HepG2 (cell line): ENCODE data around the gene INPP4B. TPM values are rescaled to one million over a fixed set of nuclear protein-coding genes. Genes with fewer than 3 reads are reported as not detected.

Source experiments
- ATAC-seq: fragments of 200-7000 bp; cut with Tn5 transposase; 3 replicates; pipeline ENCODE4 v1.9.1; 2020; ENCODE audit warnings: mild to moderate bottlenecking, moderate library complexity
- BruUV-seq: library from RNA; stranded (reverse); fragments of 400-500 nt; replicated peaks from 2 replicates; lab custom pipeline; 2021; lab: Mats Ljungman, UMichigan
- CTCF ChIA-PET: fragments of 300-600 bp; formaldehyde crosslinking; extraction: SDS; loops from one replicate; lab custom pipeline; 2021; ENCODE audit warnings: low total read pairs, inconsistent platforms, low intra/inter-chr PET ratio; lab: Yijun Ruan, JAX
- POLR2A ChIA-PET: fragments of 350-600 bp; sonication (Branson Sonifier 250); formaldehyde crosslinking; loops from one replicate; lab custom pipeline; 2020; ENCODE audit warnings: antibody characterized with exemption, inconsistent platforms; lab: Yijun Ruan, JAX
- DNase-seq: peaks from one replicate; pipeline ENCODE4 v3.0.0-alpha.2; 2015; ENCODE audit warnings: low spot score
- FAIRE-seq: peaks from 3 replicates; lab custom pipeline; 2011; peaks lifted over from hg19 to GRCh38; lab: Jason Lieb, UNC
- H2AFZ ChIP-seq: one replicate; pipeline ENCODE4 v1.6.1; 2011; ENCODE audit warnings: low read length, inconsistent platforms
- H3K27ac ChIP-seq: fragments of 300-600 bp; 3 replicates; pipeline ENCODE4 v1.8.0; 2011; ENCODE audit warnings: mixed run types, mild to moderate bottlenecking, mixed read lengths, low read length, inconsistent platforms; ENCODE audit not compliant: insufficient read depth; ENCODE audit errors: extremely low read length
- H3K27me3 ChIP-seq, 2 experiments: fragments of 200-600 bp in 1 of 2; 2 replicates in 1 of 2; 3 replicates in 1 of 2; pipeline versions ENCODE4 v1.6.0 to v1.8.0; 2011; ENCODE audit warnings: low read length in 2 of 2, mild to moderate bottlenecking in 2 of 2, moderate library complexity in 2 of 2, inconsistent platforms in 1 of 2; ENCODE audit not compliant: insufficient read depth in 2 of 2, control insufficient read depth in 1 of 2
- H3K36me3 ChIP-seq, 2 experiments: fragments of 200-600 bp in 1 of 2; replicated peaks in 1 of 2; 2 replicates in 1 of 2; 3 replicates in 1 of 2; pipeline versions ENCODE4 v1.5.1 to v1.8.0; 2011; ENCODE audit warnings: low read length in 2 of 2, inconsistent platforms in 1 of 2; ENCODE audit not compliant: insufficient read depth in 2 of 2, control insufficient read depth in 1 of 2
- H3K4me1 ChIP-seq: 2 replicates; pipeline ENCODE4 v1.5.1; 2012; ENCODE audit warnings: low read length, inconsistent platforms; ENCODE audit not compliant: insufficient read depth
- H3K4me2 ChIP-seq: 2 replicates; pipeline ENCODE4 v1.6.0; 2011; ENCODE audit warnings: low read depth, low read length, inconsistent platforms
- H3K4me3 ChIP-seq, 3 experiments: fragments of 200-600 bp in 1 of 3; sonication (generic), shearing (Covaris generic) in 1 of 3; replicated peaks in 1 of 3; 2 replicates each; pipeline ENCODE4 v1.5.1; 2011 to 2016; ENCODE audit warnings: low read length in 3 of 3, inconsistent platforms in 2 of 3, low read depth in 2 of 3, mild to moderate bottlenecking in 2 of 3, control low read depth in 1 of 3, mixed read lengths in 1 of 3; ENCODE audit not compliant: insufficient read depth in 1 of 3
- H3K79me2 ChIP-seq: one replicate; pipeline ENCODE4 v1.6.1; 2011; ENCODE audit warnings: low read length, inconsistent platforms; ENCODE audit not compliant: insufficient read depth
- H3K9ac ChIP-seq: 2 replicates; pipeline ENCODE4 v1.6.0; 2011; ENCODE audit warnings: mild to moderate bottlenecking, low read depth, low read length, inconsistent platforms; ENCODE audit not compliant: insufficient read depth
- H3K9me3 ChIP-seq: 2 replicates; pipeline ENCODE4 v1.5.1; 2012; ENCODE audit warnings: mild to moderate bottlenecking, low read length
- H4K20me1 ChIP-seq: 2 replicates; pipeline ENCODE4 v1.6.0; 2011; ENCODE audit warnings: inconsistent platforms, mild to moderate bottlenecking, low read length, moderate library complexity; ENCODE audit not compliant: insufficient read depth
- ASH2L ChIP-seq: fragments of 300-600, 200-600 bp; sonication (generic); IDR thresholded peaks from 2 replicates; pipeline ENCODE4 v1.7.0; 2017; ENCODE audit warnings: low read depth, mild to moderate bottlenecking, moderate library complexity, mixed read lengths, low read length; ENCODE audit not compliant: insufficient read length
- EED ChIP-seq: sonication (generic); formaldehyde crosslinking; IDR thresholded peaks from 2 replicates; pipeline ENCODE4 v1.5.0; 2020; ENCODE audit warnings: mild to moderate bottlenecking, missing genetic modification reagents
- KMT2B ChIP-seq: IDR thresholded peaks from 2 replicates; pipeline ENCODE4 v1.6.1; 2016; ENCODE audit warnings: missing genetic modification reagents, missing compliant biosample characterization
- NRL ChIP-seq: sonication (generic); formaldehyde crosslinking; IDR thresholded peaks from 2 replicates; pipeline ENCODE4 v1.5.0; 2020; ENCODE audit warnings: missing genetic modification reagents, mild to moderate bottlenecking, moderate library complexity, borderline replicate concordance
- POLR2AphosphoS5 ChIP-seq: IDR thresholded peaks from 2 replicates; pipeline ENCODE4 v1.6.1; 2012; ENCODE audit warnings: low read depth, low read length
- RORA ChIP-seq: sonication (generic); formaldehyde crosslinking; IDR thresholded peaks from 2 replicates; pipeline ENCODE4 v1.5.0; 2020; ENCODE audit warnings: mild to moderate bottlenecking, missing genetic modification reagents, moderate library complexity
- ZNF143 ChIP-seq: sonication (generic); formaldehyde crosslinking; IDR thresholded peaks from 2 replicates; pipeline ENCODE4 v1.4.0; 2020; ENCODE audit warnings: missing genetic modification reagents
- ZNF557 ChIP-seq: sonication (generic); formaldehyde crosslinking; IDR thresholded peaks from 2 replicates; pipeline ENCODE4 v1.4.0; 2020; ENCODE audit warnings: missing genetic modification reagents
- ZNF883 ChIP-seq: sonication (generic); formaldehyde crosslinking; IDR thresholded peaks from 2 replicates; pipeline ENCODE4 v1.5.1; 2020; ENCODE audit warnings: mild to moderate bottlenecking, missing genetic modification reagents; ENCODE audit errors: not compliant biosample characterization
- in situ Hi-C: cut with HindIII; loops from 2 replicates; pipeline ENCODE4 v1.10.0; 2017; ENCODE audit warnings: low pct_unique_long_range_greater_than_20kb; ENCODE audit not compliant: extremely low pct_ligation_motif_present
- intact Hi-C: fragments of 100-400 bp; cut with micrococcal nuclease; formaldehyde crosslinking; loops from one replicate; pipeline ENCODE4 v1.10.0; 2022; ENCODE audit not compliant: unreplicated experiment
- polyA plus RNA-seq, 8 experiments: library from polyadenylated mRNA; depleted of rRNA in 3 of 8; stranded (reverse) in 7 of 8; unstranded in 1 of 8; fragments of >200 nt; fragmentation: Illumina TruSeq in 4 of 8; extraction: Trizol in 4 of 8; gene quantifications; 2 replicates each; pipeline versions ENCODE4 v1.2.1 to v1.2.3, GENCODE V29; 2011 to 2016; ENCODE audit warnings: low read depth in 4 of 8, missing spikeins in 1 of 8, mixed read lengths in 1 of 8; ENCODE audit not compliant: insufficient read depth in 1 of 8
- total RNA-seq, 5 experiments: library from RNA; depleted of rRNA; stranded (reverse); fragments of >200 nt; fragmentation: Illumina TruSeq; extraction: Trizol; gene quantifications; 2 replicates each; pipeline ENCODE4 v1.2.3, GENCODE V29; 2016; ENCODE audit warnings: low read depth in 1 of 5
- TF ChIP-seq, protein P1 (sequence below): sonication (generic); formaldehyde crosslinking; IDR thresholded peaks from 2 replicates; pipeline ENCODE4 v1.4.0; 2020; ENCODE audit warnings: mild to moderate bottlenecking, missing genetic modification reagents
- TF ChIP-seq, protein P2 (sequence below): IDR thresholded peaks from 2 replicates; pipeline ENCODE4 v1.6.1; 2012; ENCODE audit warnings: low read length, improper control_type of control experiment

Gene INPP4B
- total and polyA plus RNA-seq, 2 of the 13 experiments (the other 11 are each of a cell fraction or from before 2014, with no cell fraction given): not detected

DNA sequence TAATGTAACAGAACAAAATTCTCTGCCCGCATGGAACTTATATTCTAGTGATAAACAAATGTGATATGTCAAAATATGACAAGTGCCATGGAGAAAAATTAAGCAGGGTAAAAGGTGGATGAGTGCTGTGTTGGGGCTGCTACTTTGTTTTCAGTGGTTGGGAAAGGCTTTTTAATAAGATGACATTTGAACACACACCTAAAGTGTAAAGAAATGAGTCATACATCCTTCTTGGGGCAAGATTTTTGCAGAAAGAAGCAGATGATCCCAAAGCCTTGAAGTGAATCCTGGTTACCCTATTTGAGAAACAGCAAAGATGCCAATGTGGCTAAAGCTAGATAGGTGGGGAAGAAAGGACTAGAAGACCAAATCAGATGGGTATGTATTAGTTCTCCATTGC lies 564.1 kb downstream of the INPP4B start (continued):
- TF ChIP-seq, protein P1, sequence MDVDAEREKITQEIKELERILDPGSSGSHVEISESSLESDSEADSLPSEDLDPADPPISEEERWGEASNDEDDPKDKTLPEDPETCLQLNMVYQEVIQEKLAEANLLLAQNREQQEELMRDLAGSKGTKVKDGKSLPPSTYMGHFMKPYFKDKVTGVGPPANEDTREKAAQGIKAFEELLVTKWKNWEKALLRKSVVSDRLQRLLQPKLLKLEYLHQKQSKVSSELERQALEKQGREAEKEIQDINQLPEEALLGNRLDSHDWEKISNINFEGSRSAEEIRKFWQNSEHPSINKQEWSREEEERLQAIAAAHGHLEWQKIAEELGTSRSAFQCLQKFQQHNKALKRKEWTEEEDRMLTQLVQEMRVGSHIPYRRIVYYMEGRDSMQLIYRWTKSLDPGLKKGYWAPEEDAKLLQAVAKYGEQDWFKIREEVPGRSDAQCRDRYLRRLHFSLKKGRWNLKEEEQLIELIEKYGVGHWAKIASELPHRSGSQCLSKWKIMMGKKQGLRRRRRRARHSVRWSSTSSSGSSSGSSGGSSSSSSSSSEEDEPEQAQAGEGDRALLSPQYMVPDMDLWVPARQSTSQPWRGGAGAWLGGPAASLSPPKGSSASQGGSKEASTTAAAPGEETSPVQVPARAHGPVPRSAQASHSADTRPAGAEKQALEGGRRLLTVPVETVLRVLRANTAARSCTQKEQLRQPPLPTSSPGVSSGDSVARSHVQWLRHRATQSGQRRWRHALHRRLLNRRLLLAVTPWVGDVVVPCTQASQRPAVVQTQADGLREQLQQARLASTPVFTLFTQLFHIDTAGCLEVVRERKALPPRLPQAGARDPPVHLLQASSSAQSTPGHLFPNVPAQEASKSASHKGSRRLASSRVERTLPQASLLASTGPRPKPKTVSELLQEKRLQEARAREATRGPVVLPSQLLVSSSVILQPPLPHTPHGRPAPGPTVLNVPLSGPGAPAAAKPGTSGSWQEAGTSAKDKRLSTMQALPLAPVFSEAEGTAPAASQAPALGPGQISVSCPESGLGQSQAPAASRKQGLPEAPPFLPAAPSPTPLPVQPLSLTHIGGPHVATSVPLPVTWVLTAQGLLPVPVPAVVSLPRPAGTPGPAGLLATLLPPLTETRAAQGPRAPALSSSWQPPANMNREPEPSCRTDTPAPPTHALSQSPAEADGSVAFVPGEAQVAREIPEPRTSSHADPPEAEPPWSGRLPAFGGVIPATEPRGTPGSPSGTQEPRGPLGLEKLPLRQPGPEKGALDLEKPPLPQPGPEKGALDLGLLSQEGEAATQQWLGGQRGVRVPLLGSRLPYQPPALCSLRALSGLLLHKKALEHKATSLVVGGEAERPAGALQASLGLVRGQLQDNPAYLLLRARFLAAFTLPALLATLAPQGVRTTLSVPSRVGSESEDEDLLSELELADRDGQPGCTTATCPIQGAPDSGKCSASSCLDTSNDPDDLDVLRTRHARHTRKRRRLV: no peak
- TF ChIP-seq KMT2B (CRISPR knock-in tag): no peak
- TF ChIP-seq EED: no peak
- TF ChIP-seq, protein P2, sequence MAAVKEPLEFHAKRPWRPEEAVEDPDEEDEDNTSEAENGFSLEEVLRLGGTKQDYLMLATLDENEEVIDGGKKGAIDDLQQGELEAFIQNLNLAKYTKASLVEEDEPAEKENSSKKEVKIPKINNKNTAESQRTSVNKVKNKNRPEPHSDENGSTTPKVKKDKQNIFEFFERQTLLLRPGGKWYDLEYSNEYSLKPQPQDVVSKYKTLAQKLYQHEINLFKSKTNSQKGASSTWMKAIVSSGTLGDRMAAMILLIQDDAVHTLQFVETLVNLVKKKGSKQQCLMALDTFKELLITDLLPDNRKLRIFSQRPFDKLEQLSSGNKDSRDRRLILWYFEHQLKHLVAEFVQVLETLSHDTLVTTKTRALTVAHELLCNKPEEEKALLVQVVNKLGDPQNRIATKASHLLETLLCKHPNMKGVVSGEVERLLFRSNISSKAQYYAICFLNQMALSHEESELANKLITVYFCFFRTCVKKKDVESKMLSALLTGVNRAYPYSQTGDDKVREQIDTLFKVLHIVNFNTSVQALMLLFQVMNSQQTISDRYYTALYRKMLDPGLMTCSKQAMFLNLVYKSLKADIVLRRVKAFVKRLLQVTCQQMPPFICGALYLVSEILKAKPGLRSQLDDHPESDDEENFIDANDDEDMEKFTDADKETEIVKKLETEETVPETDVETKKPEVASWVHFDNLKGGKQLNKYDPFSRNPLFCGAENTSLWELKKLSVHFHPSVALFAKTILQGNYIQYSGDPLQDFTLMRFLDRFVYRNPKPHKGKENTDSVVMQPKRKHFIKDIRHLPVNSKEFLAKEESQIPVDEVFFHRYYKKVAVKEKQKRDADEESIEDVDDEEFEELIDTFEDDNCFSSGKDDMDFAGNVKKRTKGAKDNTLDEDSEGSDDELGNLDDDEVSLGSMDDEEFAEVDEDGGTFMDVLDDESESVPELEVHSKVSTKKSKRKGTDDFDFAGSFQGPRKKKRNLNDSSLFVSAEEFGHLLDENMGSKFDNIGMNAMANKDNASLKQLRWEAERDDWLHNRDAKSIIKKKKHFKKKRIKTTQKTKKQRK: no peak

GRCh38 chr4:142278663-142279062 lies 567.4 kb downstream of the INPP4B start:
- Histone ChIP-seq H3K4me1 (no peaks in the 10 kb centered on the region), H3K27me3 (no peaks in the 10 kb centered on the region), H3K9ac (no peak overlapping the region), H4K20me1 (no peaks in the 10 kb centered on the region), H3K4me2 (no peak overlapping the region), H3K79me2 (no peaks in the 10 kb centered on the region), H3K4me3 (no peak overlapping the region), H2AFZ (no peak overlapping the region), H3K27ac (no peak overlapping the region), H3K9me3 (no peaks in the 10 kb centered on the region), H3K36me3 (no peaks in the 10 kb centered on the region)
- ChIA-PET CTCF (no interaction called here), POLR2A (no interaction called here)
- TF ChIP-seq POLR2AphosphoS5: no peak
- no peak for TF ChIP-seq ZNF883 (CRISPR knock-in tag)
- no peak for TF ChIP-seq ASH2L
- TF ChIP-seq ZNF557 (CRISPR knock-in tag): no peak
- no peak for TF ChIP-seq ZNF143
- no peak for TF ChIP-seq RORA (CRISPR knock-in tag)
- no peak for TF ChIP-seq NRL (CRISPR knock-in tag)
- intact Hi-C loops: no loop called here
- FAIRE-seq: no peak
- no peak for ATAC-seq
- in situ Hi-C loops: no loop called here
- no peak for DNase-seq
- no TSS peak for BruUV-seq
